KOPT-K1 (cell line): ENCODE data around the gene TRIM4.
"Not testable (repeated sequence)": the region's sequence is repeated elsewhere in the genome, so short reads cannot be mapped to it uniquely, and the experiment has no call there.

ENCODE experiments used
- H3K27ac ChIP-seq: fragments of 200-600 bp; sonication (generic); 2 replicates; pipeline ENCODE4 v1.5.1; 2016; ENCODE audit warnings: antibody characterized with exemption, mild to moderate bottlenecking, low read depth, low read length; ENCODE audit not compliant: poor library complexity, severe bottlenecking
- H3K36me3 ChIP-seq: fragments of 200-600 bp; sonication (generic); 2 replicates; pipeline ENCODE4 v1.5.1; 2017; ENCODE audit warnings: antibody characterized with exemption, mild to moderate bottlenecking, low read length, moderate library complexity; ENCODE audit not compliant: insufficient read depth
- H3K9me3 ChIP-seq: fragments of 200-600 bp; sonication (generic); 2 replicates; pipeline ENCODE4 v1.5.1; 2017; ENCODE audit warnings: antibody characterized with exemption, low read length, mild to moderate bottlenecking; ENCODE audit not compliant: insufficient read depth, poor library complexity, severe bottlenecking

Gene TRIM4

GRCh38 chr7:99918959-99919813 lies at the start of gene TRIM4:
TSS of gene TRIM4 (minus strand) at chr7:99919530. CDS start at chr7:99919401, 129 bp downstream.
- H3K27ac ChIP-seq: peak within 1 kb of the TSS; percentile 83
- H3K36me3 ChIP-seq: peaks cover 30% of the 10 kb centered on the region
- no peaks in the 10 kb centered on the region for H3K9me3 ChIP-seq

- Histone ChIP-seq H3K9me3 (no peaks in the 10 kb centered on the region), H3K36me3 (no peaks in the 10 kb centered on the region), H3K27ac (no peak overlapping the region)
Measured at GRCh38 chr7:99958564-99959227, 39.4 kb upstream of the TRIM4 start.

- Histone ChIP-seq H3K36me3 (no peaks in the 10 kb centered on the region), H3K9me3 (peaks cover 11% of the 10 kb centered on the region), H3K27ac (no peak overlapping the region)
Measured at GRCh38 chr7:99955247-99955646, 35.9 kb upstream of the TRIM4 start.

- not testable (repeated sequence) for H3K36me3 ChIP-seq, H3K27ac ChIP-seq
Measured at GRCh38 chr7:99954643-99955042, 35.3 kb upstream of the TRIM4 start.

GRCh38 chr7:99953649-99954048 lies 34.3 kb upstream of the TRIM4 start:
- H3K9me3 ChIP-seq: peaks cover 15% of the 10 kb centered on the region
- H3K36me3 ChIP-seq: no peaks in the 10 kb centered on the region
- no peak overlapping the region for H3K27ac ChIP-seq

More at GRCh38 chr7:99954643-99955042, 35.3 kb upstream of the TRIM4 start:
- peaks cover 15% of the 10 kb centered on the region for H3K9me3 ChIP-seq

- H3K9me3 ChIP-seq: peaks cover 15% of the 10 kb centered on the region
- H3K27ac ChIP-seq, H3K36me3 ChIP-seq: not testable (repeated sequence)
Measured at GRCh38 chr7:99952649-99953048, 33.3 kb upstream of the TRIM4 start.

GRCh38 chr7:99950819-99951218 lies 31.5 kb upstream of the TRIM4 start:
- H3K36me3 ChIP-seq, H3K27ac ChIP-seq: not testable (repeated sequence)
- H3K9me3 ChIP-seq: peaks cover 15% of the 10 kb centered on the region

GRCh38 chr7:99949645-99950228 lies 30.4 kb upstream of the TRIM4 start:
- peaks cover 15% of the 10 kb centered on the region for H3K9me3 ChIP-seq
- no peaks in the 10 kb centered on the region for H3K36me3 ChIP-seq
- H3K27ac ChIP-seq: no peak overlapping the region

- Histone ChIP-seq H3K9me3 (peaks cover 15% of the 10 kb centered on the region), H3K36me3 (no peaks in the 10 kb centered on the region), H3K27ac (no peak overlapping the region)
Measured at GRCh38 chr7:99947608-99948007, 28.3 kb upstream of the TRIM4 start.

GRCh38 chr7:99944497-99945070 lies 25.3 kb upstream of the TRIM4 start:
- H3K27ac ChIP-seq: no peak overlapping the region
- no peaks in the 10 kb centered on the region for H3K36me3 ChIP-seq

GRCh38 chr7:99943641-99944496 lies 24.5 kb upstream of the TRIM4 start:
- peaks cover 14% of the 10 kb centered on the region for H3K9me3 ChIP-seq
- no peaks in the 10 kb centered on the region for H3K36me3 ChIP-seq
- no peak overlapping the region for H3K27ac ChIP-seq

More at GRCh38 chr7:99944497-99945070, 25.3 kb upstream of the TRIM4 start:
- peaks cover 7% of the 10 kb centered on the region for H3K9me3 ChIP-seq

GRCh38 chr7:99938296-99938695 lies 19.0 kb upstream of the TRIM4 start:
- Histone ChIP-seq H3K36me3 (no peaks in the 10 kb centered on the region), H3K27ac (no peak overlapping the region), H3K9me3 (peaks cover 25% of the 10 kb centered on the region)

GRCh38 chr7:99935009-99935408 lies 15.7 kb upstream of the TRIM4 start:
- H3K9me3 ChIP-seq: peaks cover 19% of the 10 kb centered on the region
- H3K36me3 ChIP-seq, H3K27ac ChIP-seq: not testable (repeated sequence)

- H3K36me3 ChIP-seq: no peaks in the 10 kb centered on the region
- H3K27ac ChIP-seq: no peak overlapping the region
- no peaks in the 10 kb centered on the region for H3K9me3 ChIP-seq
Measured at GRCh38 chr7:99930376-99930775, 11.0 kb upstream of the TRIM4 start.
